GM18498 (cell line): ENCODE results near the gene ASXL2.
"Not testable (repeated sequence)": the region's sequence is repeated elsewhere in the genome, so short reads cannot be mapped to it uniquely, and the experiment has no call there.

Experiments used
- ATAC-seq: cut with Tn5 transposase; IDR thresholded peaks from one replicate; pipeline ENCODE4 v1.9.1; 2021; ENCODE audit warnings: mild to moderate bottlenecking, moderate library complexity; ENCODE audit not compliant: unreplicated experiment

ASXL2 gene

GRCh38 chr2:25742501-25742900 lies 135.8 kb downstream of the ASXL2 start:
- no peak for ATAC-seq

- ATAC-seq: no peak
These were observed 137.4 kb downstream of the ASXL2 start for GRCh38 chr2:25740810-25741381.

GRCh38 chr2:25738383-25739343 lies 139.6 kb downstream of the ASXL2 start:
- no peak for ATAC-seq

GRCh38 chr2:25736899-25737515 lies 141.3 kb downstream of the ASXL2 start:
- no peak for ATAC-seq

GRCh38 chr2:25735835-25736234 lies 142.5 kb downstream of the ASXL2 start:
- ATAC-seq: no peak

- ATAC-seq: no peak
These were observed 149.7 kb downstream of the ASXL2 start for GRCh38 chr2:25728559-25728958.

- no peak for ATAC-seq
These were observed 151.8 kb downstream of the ASXL2 start for GRCh38 chr2:25726522-25726921.

- no peak for ATAC-seq
These were observed 152.4 kb downstream of the ASXL2 start for GRCh38 chr2:25725877-25726276.

- no peak for ATAC-seq
These were observed 153.5 kb downstream of the ASXL2 start for GRCh38 chr2:25724756-25725155.

GRCh38 chr2:25722224-25722623 lies 156.1 kb downstream of the ASXL2 start:
- ATAC-seq: no peak

- ATAC-seq: no peak
These were observed 157.7 kb downstream of the ASXL2 start for GRCh38 chr2:25720575-25720974.

- ATAC-seq: no peak
These were observed 163.5 kb downstream of the ASXL2 start for GRCh38 chr2:25714740-25715139.

- no peak for ATAC-seq
These were observed 165.8 kb downstream of the ASXL2 start for GRCh38 chr2:25712455-25712854.

- ATAC-seq: no peak
These were observed 166.5 kb downstream of the ASXL2 start for GRCh38 chr2:25711675-25712354.

- no peak for ATAC-seq
These were observed 167.5 kb downstream of the ASXL2 start for GRCh38 chr2:25710750-25711149.

GRCh38 chr2:25709349-25709748 lies 168.9 kb downstream of the ASXL2 start:
- no peak for ATAC-seq

GRCh38 chr2:25707927-25708590 lies 170.2 kb downstream of the ASXL2 start:
- ATAC-seq: no peak

GRCh38 chr2:25705575-25705974 lies 172.7 kb downstream of the ASXL2 start:
- not testable (repeated sequence) for ATAC-seq

- no peak for ATAC-seq
These were observed 176.5 kb downstream of the ASXL2 start for GRCh38 chr2:25701801-25702200.

GRCh38 chr2:25700221-25700660 lies 178.0 kb downstream of the ASXL2 start:
- ATAC-seq: no peak

GRCh38 chr2:25699216-25699615 lies 179.1 kb downstream of the ASXL2 start:
- no peak for ATAC-seq
